Left ventricle myocardium inferior (tissue), 1 donor: ENCODE results near the gene KRT80. TPM values are rescaled to one million over a fixed set of nuclear protein-coding genes. Genes with fewer than 3 reads are reported as not detected.

Source experiments
- DNase-seq: peaks from one replicate; pipeline ENCODE4 v3.0.0-alpha.2; 2020
- H3K27ac ChIP-seq: fragments of 200-600 bp; replicated peaks from 2 replicates; pipeline ENCODE4 v1.8.0; 2021
- H3K27me3 ChIP-seq: fragments of 200-600 bp; 2 replicates; pipeline ENCODE4 v1.8.0; 2021; ENCODE audit warnings: low read depth
- H3K36me3 ChIP-seq: fragments of 200-600 bp; 2 replicates; pipeline ENCODE4 v1.8.0; 2021
- H3K4me1 ChIP-seq: fragments of 200-600 bp; 2 replicates; pipeline ENCODE4 v1.8.0; 2021
- H3K4me3 ChIP-seq: fragments of 200-600 bp; 2 replicates; pipeline ENCODE4 v1.8.0; 2021; ENCODE audit warnings: mild to moderate bottlenecking, moderate library complexity
- H3K9me3 ChIP-seq: fragments of 200-600 bp; replicated peaks from 2 replicates; pipeline ENCODE4 v1.8.0; 2021
- CTCF ChIP-seq: fragments of 200-600 bp; IDR thresholded peaks from 2 replicates; pipeline ENCODE4 v1.8.0; 2021; ENCODE audit warnings: antibody characterized with exemption, mild to moderate bottlenecking, borderline replicate concordance
- intact Hi-C: fragments of 100-400 bp; cut with micrococcal nuclease; formaldehyde crosslinking; loops from one replicate; pipeline ENCODE4 v1.11.0; 2022
- total RNA-seq: library from RNA; stranded (reverse); fragmentation: NEBNext Ultra II Directional; extraction: Animal tissue kit (Norgen Biotek cat#: 25700); gene quantifications from one replicate; pipeline ENCODE4 v1.2.1, GENCODE V29; 2021
- donor health status: DM: no; HTN: yes; CAD: no; lungs with severe emphysema.

KRT80 gene
- total RNA-seq, 1 donor from 2014 or later: not detected

- Histone ChIP-seq H3K36me3 (no peaks in the 10 kb centered on the region), H3K27ac (no peak overlapping the region), H3K4me3 (no peak overlapping the region), H3K9me3 (no peaks in the 10 kb centered on the region), H3K27me3 (peaks cover 25% of the 10 kb centered on the region), H3K4me1 (peaks cover 27% of the 10 kb centered on the region)
- intact Hi-C loops: no loop called here
- DNase-seq: no peak
- no peak for TF ChIP-seq CTCF
Measured at GRCh38 chr12:52208424-52209165, 16.8 kb upstream of the KRT80 start.

- Histone ChIP-seq H3K9me3 (no peaks in the 10 kb centered on the region), H3K27ac (no peak overlapping the region), H3K27me3 (peaks cover 25% of the 10 kb centered on the region), H3K4me3 (no peak overlapping the region), H3K4me1 (peaks cover 33% of the 10 kb centered on the region), H3K36me3 (no peaks in the 10 kb centered on the region)
- peak; percentile 74 for DNase-seq
- no peak for TF ChIP-seq CTCF
- intact Hi-C loops: no loop called here
Measured at GRCh38 chr12:52207895-52208294, 16.1 kb upstream of the KRT80 start.

- peaks cover 40% of the 10 kb centered on the region for H3K4me1 ChIP-seq
- DNase-seq: no peak
- no peaks in the 10 kb centered on the region for H3K9me3 ChIP-seq
- intact Hi-C loops: no loop called here
- no peak for TF ChIP-seq CTCF
- no peak overlapping the region for H3K27ac ChIP-seq
- H3K36me3 ChIP-seq: no peaks in the 10 kb centered on the region
- no peak overlapping the region for H3K4me3 ChIP-seq
- H3K27me3 ChIP-seq: peaks cover 25% of the 10 kb centered on the region
Measured at GRCh38 chr12:52207106-52207505, 15.3 kb upstream of the KRT80 start.

- H3K27ac ChIP-seq: no peak overlapping the region
- intact Hi-C loops: no loop called here
- no peaks in the 10 kb centered on the region for H3K36me3 ChIP-seq
- no peaks in the 10 kb centered on the region for H3K9me3 ChIP-seq
- peaks cover 42% of the 10 kb centered on the region for H3K4me1 ChIP-seq
- no peak for TF ChIP-seq CTCF
- H3K27me3 ChIP-seq: peaks cover 25% of the 10 kb centered on the region
- DNase-seq: no peak
- no peak overlapping the region for H3K4me3 ChIP-seq
Measured at GRCh38 chr12:52206304-52207040, 14.7 kb upstream of the KRT80 start.

GRCh38 chr12:52205612-52206303 is 13.9 kb upstream of the KRT80 start:
- DNase-seq: no peak
- TF ChIP-seq CTCF: no peak
- H3K4me1 ChIP-seq: peaks cover 42% of the 10 kb centered on the region
- H3K36me3 ChIP-seq: no peaks in the 10 kb centered on the region
- no peak overlapping the region for H3K27ac ChIP-seq
- H3K27me3 ChIP-seq: peaks cover 23% of the 10 kb centered on the region
- intact Hi-C loops: no loop called here
- no peaks in the 10 kb centered on the region for H3K9me3 ChIP-seq
- no peak overlapping the region for H3K4me3 ChIP-seq
